GM12864 (cell line): Measurements from ENCODE around the gene STK32B.

ENCODE experiments used
- DNase-seq: peaks from one replicate; pipeline ENCODE4 v3.0.0-alpha.2; 2011; ENCODE audit warnings: low read depth
- H3K4me3 ChIP-seq: 2 replicates; pipeline ENCODE4 v1.5.1; 2011; ENCODE audit warnings: mild to moderate bottlenecking, low read depth, low read length, control low read depth
- TF ChIP-seq, protein P1 (sequence below): IDR thresholded peaks from 2 replicates; pipeline ENCODE4 v1.5.1; 2011; ENCODE audit warnings: low read depth, mild to moderate bottlenecking, moderate library complexity, low read length, control low read depth, inconsistent platforms; ENCODE audit errors: missing control alignments

STK32B gene

GRCh38 chr4:5465529-5465928, 414.2 kb downstream of the STK32B start:
- H3K4me3 ChIP-seq = no peak overlapping the region
- TF ChIP-seq, protein P1, sequence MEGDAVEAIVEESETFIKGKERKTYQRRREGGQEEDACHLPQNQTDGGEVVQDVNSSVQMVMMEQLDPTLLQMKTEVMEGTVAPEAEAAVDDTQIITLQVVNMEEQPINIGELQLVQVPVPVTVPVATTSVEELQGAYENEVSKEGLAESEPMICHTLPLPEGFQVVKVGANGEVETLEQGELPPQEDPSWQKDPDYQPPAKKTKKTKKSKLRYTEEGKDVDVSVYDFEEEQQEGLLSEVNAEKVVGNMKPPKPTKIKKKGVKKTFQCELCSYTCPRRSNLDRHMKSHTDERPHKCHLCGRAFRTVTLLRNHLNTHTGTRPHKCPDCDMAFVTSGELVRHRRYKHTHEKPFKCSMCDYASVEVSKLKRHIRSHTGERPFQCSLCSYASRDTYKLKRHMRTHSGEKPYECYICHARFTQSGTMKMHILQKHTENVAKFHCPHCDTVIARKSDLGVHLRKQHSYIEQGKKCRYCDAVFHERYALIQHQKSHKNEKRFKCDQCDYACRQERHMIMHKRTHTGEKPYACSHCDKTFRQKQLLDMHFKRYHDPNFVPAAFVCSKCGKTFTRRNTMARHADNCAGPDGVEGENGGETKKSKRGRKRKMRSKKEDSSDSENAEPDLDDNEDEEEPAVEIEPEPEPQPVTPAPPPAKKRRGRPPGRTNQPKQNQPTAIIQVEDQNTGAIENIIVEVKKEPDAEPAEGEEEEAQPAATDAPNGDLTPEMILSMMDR = no peak
- no peak for DNase-seq

GRCh38 chr4:5465956-5466355, 414.7 kb downstream of the STK32B start:
- no peak for DNase-seq
- no peak overlapping the region for H3K4me3 ChIP-seq
- TF ChIP-seq, protein P1 = no peak

- TF ChIP-seq, protein P1 = no peak
- no peak for DNase-seq
- H3K4me3 ChIP-seq = no peak overlapping the region
These were observed 415.8 kb downstream of the STK32B start for GRCh38 chr4:5467111-5467510.

GRCh38 chr4:5469151-5469775, 418.0 kb downstream of the STK32B start:
- TF ChIP-seq, protein P1 = no peak
- no peak overlapping the region for H3K4me3 ChIP-seq
- DNase-seq = no peak

DNA sequence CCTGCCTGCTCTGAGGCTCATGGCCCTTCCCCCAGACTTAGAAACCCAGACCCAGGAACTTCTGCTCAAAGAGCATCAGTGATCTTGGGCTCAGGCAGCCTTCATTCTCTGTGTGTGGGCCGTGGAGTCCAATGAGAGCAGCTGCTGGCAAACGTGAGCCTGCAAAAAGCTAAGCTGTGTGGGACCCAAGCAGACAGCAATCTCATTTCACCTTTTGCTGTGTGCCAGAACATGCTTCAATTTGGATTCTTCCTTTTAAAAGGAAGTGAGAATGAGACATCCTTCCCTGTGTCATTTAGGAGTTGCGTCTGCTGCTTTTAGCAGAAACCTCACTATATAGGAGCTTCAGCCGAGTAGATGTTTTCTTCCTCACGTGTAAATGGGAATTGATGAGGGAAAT, 418.6 kb downstream of the STK32B start:
- TF ChIP-seq, protein P1 = no peak
- DNase-seq = no peak
- no peak overlapping the region for H3K4me3 ChIP-seq

DNA sequence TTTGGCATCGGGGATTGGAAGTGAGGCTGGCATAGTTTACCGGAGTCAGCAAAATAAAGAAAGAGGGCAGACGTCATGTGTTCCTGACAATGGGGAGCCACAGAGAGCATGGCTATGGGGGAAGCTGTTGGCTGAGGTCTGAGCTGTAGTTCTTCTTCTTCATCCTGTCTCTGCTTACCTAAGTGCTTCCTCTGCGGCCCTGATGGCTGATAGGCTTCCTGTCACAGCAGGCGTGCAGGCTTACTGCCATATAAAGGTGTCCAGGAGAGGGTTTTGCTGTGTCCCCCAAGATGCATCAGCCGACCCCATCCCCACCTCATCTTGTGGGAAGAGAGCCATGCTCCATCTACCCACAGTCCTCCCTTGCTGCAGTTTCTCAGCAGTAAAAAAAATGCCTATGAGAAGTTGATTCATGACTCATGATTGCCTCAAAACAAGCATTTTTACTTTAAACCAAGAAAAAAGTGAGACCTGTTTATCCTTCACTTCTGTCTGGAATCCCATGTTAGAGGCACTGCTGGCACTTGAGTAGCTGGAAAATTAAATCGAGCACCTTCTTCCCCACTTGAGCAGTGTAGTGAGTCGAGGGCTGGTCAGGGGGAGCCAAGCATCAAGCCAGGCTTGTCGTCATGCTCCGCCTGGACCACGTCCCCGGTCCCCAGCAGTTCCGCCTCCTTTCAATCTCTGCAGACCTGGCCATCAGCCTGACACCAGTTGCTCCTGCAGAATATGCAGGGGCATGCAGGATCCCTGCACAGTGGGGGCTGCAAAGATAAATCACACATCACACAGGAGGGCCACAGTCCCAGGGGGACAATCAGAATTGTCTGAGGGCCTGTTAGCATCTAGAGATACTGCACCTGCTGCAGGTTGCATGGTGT, 419.3 kb downstream of the STK32B start:
- H3K4me3 ChIP-seq = no peak overlapping the region
- DNase-seq = no peak
- TF ChIP-seq, protein P1 = no peak
